ENCODE measurements around the gene SNAI3.

SNAI3 gene

GRCh38 chr16:88649195-88649923 is 36.9 kb downstream of the SNAI3 start:
- no peak for DNase-seq

DNA sequence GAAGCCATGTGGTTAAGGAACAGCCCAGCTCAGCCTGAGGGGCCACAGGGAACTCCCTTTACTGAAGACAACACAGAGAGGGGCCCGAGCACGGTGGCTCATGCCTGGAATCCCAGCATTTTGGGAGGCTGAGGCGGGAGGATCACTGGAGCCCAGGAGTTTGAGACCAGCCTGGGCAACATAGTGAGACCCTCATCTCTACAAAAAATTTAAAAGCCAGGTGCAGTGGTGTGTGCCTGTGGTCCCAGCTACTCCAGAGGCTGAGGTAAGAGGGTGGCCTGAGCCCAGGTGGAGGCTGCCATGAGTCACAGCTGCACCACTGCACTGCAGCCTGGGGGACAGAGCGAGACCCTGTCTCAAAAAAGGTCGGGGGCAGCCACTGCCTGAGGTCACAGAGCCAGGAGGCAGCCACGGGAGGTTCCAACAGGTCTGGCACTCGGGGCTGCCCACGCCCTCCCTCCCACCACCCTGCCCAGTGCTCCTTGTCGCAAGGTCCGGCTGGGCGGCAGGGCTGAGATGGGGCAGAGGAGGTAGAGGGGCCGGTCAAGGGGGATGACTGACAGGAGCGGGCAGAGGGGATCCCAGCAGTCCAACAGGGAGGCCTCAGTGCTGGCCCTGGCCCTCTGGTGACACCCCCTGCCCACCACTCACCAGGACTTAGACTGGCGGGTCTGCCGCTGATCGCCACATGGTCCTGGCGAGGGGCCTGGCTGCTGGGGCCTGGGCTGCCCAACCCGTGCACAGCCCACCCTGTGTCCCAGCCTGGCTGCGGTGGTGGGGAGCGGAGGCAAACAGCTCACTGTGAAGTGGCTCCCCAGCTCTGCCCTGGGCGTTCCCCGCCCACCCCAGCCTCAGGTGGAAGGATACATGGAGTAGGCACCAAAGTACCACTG is 38.9 kb downstream of the SNAI3 start:
- DNase-seq = no peak

- DNase-seq = no peak
Observed at GRCh38 chr16:88646345-88647034, 39.8 kb downstream of the SNAI3 start.

DNA sequence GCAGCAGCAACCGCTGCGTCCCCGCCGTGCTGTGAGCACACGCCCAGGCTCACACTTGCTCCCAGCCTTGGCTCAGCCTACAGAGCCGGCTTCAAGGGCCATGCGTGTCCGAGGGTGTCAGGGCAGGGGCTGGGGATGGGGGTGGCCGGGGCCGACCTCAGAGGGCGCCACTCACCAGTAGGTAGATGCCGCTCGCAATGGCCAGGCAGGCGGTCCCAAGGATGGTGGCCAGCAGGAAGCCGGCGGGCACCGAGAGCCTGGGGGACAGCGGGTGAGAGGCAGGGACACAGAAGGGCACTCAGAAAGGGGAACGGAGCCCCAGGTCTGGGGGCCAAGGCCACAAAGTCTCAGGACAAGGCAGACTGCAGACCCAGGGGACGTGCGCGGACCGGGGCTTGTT is 40.4 kb downstream of the SNAI3 start:
- DNase-seq = no peak

DNA sequence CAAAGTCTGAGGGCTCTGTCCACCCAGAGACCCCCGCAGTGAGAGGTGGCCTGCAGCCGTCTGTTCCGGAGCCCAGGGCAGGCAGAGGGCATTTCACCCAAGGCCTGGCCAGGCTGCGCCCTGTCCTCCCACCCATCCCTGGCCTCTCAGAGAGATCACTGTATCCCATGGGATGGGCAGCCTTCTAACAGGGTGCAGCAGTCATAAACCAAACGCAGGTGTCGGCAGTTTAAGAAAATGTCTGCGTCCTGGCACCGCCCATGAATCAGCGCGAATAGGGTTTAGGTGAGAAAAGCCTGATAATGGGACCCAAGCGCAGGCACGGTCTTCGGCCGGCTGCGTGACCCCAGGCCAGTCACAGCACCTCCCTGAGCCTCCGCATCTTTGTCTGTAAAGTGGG is 40.9 kb downstream of the SNAI3 start:
- no peak for DNase-seq

DNA sequence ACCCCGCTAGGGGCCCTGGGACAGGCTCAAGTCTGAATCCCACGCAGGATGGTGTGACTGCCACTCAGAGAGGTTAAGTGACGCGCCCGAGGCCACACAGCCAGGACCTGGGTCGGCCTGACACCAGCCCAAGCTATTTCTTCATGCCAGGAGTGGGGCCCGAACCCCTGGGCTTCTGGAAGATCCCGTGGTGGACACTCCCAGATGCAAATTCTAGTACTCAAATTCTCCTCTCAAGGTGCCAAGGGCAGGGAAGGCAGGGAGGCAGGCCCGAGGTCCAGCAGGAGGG is 42.7 kb downstream of the SNAI3 start:
- DNase-seq = no peak

GRCh38 chr16:88642881-88643643 is 43.2 kb downstream of the SNAI3 start:
- DNase-seq = no peak

- no peak for DNase-seq
Observed at GRCh38 chr16:88640498-88641247, 45.6 kb downstream of the SNAI3 start.

DNA sequence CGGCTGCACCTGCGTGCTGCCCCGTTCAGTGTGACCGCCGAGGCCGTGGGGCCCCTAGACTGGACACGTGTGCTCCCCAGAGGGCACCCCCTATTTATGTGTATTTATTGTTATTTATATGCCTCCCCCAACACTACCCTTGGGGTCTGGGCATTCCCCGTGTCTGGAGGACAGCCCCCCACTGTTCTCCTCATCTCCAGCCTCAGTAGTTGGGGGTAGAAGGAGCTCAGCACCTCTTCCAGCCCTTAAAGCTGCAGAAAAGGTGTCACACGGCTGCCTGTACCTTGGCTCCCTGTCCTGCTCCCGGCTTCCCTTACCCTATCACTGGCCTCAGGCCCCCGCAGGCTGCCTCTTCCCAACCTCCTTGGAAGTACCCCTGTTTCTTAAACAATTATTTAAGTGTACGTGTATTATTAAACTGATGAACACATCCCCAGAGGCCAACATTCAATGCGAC is 46.2 kb downstream of the SNAI3 start:
- no peak for DNase-seq

- DNase-seq = no peak
Observed at GRCh38 chr16:88639231-88640038, 46.9 kb downstream of the SNAI3 start.

DNA sequence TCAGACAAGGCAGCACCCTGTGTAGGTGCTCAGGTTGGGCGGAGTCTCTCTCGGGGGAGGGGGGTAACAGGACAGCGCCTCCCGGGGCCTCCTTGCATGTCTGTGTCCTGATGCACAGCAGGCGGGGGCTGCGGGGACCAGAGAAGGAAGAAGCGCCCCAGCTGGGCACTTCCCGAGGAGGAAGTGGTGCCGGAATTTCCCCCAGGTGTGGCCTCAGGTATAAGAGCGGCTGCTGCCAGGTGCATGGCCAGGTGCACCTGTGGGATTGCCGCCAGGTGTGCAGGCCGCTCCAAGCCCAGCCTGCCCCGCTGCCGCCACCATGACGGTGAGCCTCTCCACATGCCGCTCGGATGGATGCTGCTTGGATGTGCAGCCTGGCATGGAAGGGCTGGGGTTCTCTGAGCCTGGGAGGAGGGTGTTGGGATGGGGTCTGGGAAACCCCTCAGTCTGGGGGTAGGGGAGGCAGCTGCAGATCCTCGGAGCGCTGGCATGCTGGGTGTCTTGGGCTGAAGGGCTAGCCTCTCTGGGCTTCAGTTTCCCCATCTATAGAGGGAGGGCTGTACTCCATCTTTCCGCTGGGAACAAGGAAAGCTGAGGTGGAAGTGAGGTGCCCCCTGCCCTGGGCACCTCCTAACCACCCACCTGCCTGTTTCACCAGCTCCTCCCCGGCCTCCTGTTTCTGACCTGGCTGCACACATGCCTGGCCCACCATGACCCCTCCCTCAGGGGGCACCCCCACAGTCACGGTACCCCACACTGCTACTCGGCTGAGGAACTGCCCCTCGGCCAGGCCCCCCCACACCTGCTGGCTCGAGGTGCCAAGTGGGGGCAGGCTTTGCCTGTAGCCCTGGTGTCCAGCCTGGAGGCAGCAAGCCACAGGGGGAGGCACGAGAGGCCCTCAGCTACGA is 47.7 kb downstream of the SNAI3 start, which contains the start of gene IL17C:
IL17C (plus strand) TSS at position 250 of the 908 bp plus-strand sequence; CDS start at position 320, 70 bp downstream.
- peak; percentile 50 for DNase-seq

DNA sequence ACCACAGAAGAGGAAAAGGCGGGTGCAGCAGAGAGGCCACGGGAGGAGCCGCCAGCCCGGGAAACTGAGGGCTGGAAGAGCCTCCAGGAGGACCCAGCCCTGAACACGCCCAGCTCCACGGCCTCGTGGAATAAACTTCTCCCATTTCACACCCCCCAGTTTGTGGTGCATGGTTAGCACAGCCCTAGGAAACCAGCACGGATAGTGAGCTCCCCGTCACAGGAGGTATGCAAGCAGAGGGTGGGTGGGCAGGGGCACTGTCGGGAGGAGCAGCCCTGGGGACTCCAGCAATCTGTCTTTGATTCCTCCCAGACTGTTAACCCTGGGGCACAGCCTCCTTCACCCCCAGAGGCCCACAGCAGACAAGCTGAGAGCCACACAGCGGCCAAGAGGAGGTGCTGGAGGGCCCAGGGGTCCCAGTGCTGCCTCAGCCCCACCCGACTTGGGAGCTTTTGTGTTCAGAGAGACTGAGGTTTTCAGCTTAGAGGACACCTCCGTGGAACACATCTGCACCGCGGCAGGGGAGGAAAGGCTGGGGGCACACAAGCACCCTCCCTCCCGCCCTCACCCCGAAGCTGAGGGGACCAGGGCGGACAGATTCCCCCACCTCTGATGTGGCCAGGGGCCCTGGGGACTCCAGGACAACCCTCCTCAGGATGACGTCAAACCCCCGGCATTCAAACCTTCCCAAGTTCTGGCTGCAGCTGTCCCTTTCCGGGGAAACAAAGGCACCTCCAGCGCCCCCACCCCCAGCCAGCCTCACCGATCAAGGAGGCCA is 49.6 kb downstream of the SNAI3 start:
- DNase-seq = no peak

DNA sequence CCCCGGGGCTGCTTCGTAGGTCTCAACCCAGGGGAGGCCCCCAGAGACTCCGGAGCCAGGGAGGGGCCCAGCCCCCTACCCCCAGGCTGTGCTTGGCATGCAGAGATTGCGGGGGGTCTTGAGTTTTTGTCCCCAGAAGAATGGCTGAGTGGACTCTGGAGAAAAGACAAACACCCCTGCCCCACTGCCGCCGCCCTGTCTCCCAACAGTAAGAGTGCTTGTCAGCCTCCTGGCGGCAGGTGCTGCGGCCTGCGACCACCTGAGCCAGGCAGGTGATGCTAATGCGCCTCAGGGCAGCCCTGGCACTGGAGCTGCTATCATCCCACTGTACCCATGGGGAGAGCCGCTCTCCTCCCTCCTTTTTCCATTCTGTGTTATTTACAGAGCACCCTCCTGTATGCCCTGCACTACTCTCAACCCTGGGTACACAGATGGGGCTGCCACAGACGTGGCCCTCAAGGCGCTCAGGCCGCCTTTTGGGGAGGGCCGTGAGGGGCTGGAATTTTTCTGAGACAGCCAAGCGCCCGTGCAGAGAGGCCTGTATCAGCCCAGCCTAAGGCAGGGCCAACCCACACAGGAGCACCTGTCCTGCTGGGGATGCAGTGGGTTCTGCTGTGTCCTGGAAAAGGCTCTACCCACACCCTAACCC is 50.5 kb downstream of the SNAI3 start:
- no peak for DNase-seq

DNA sequence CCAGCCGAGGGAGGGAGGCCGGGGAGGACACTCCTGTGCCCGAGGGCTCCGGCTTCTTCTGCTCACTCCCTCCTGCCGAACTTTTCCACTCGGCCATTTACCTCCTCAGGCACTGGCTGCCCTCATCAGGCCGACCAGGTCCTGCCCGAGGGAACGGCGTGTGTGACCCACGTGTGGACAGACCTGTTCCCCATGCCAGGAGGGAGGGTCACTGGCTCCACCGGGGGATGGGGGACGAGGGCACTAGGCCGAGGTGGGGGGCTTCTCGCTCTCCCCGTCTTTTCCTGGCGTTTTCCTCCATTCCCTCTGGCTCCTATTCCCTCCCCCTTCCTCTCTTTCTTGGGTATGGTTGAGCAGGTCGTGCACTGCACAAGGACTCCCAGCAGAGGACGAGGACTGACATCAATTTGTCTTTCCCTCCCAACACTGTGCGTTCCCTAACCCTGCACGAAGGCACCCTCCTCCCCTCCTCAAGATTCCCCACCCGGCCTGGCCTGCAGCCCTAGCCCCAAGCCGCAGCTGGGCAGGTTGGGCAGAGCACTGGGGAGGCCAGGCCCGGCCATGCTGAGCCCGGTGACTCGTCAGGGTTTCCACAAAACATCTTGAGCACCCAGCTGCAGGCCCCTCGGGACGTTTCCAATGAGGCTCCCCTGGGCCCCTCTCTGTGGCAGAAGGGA is 51.2 kb downstream of the SNAI3 start:
- no peak for DNase-seq

- peak; percentile 73 for DNase-seq
Observed at GRCh38 chr16:88634141-88634993, 51.9 kb downstream of the SNAI3 start.

DNA sequence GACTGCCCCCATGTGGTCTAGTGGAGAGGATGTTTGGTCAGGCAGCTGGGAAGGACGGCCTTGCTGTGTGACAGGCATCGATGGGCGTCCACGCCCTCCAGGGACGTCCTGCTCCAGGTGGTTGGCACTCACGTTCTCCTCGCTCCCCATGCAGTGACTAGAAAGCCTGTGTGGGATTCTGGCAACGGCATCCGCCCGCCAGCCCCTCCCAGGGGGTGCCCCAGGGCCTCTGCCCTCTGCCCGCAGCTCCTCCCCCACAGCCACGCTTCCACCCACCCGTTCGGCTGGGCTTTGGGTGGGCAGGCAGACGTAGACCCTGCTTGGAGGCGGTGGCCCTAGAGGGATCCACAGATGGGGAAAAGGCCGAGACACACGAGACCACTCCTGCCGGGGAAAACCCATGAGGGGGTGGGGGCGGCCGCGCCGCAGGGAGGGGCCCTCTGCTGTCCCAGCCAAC is 52.6 kb downstream of the SNAI3 start:
- peak; percentile 75 for DNase-seq

- no peak for DNase-seq
Observed at GRCh38 chr16:88632587-88632930, 53.7 kb downstream of the SNAI3 start.

Measured in CD4-positive, alpha-beta T cell treated with Interleukin-15 for 1 hour (primary cell).